Liver (tissue), 9 donors: ENCODE data around the gene NUDT1. TPM values are rescaled to one million over a fixed set of nuclear protein-coding genes. Genes with fewer than 3 reads are reported as not detected.

Source experiments
- DNase-seq: peaks from one replicate; pipeline ENCODE4 v3.0.0-alpha.2; 2017; ENCODE audit warnings: low spot score
- H3K27ac ChIP-seq, 2 donors: one replicate each; pipeline ENCODE4 v1.7.0; 2013; ENCODE audit warnings: inconsistent platforms in 2 of 2, low read length in 2 of 2, control low read depth in 1 of 2, low read depth in 1 of 2, mild to moderate bottlenecking in 1 of 2
- H3K27me3 ChIP-seq, 4 donors: one replicate each; pipeline versions ENCODE4 v1.6.1 to v1.7.0; 2013; ENCODE audit warnings: low read length in 3 of 4, inconsistent platforms in 1 of 4, mild to moderate bottlenecking in 1 of 4, moderate library complexity in 1 of 4; ENCODE audit not compliant: control insufficient read depth in 4 of 4, insufficient read depth in 4 of 4
- H3K36me3 ChIP-seq, 4 donors: one replicate each; pipeline versions ENCODE4 v1.6.1 to v1.7.0; 2013; ENCODE audit warnings: low read length in 3 of 4, mild to moderate bottlenecking in 3 of 4, low read depth in 1 of 4, moderate library complexity in 1 of 4; ENCODE audit not compliant: control insufficient read depth in 4 of 4, insufficient read depth in 3 of 4
- H3K4me1 ChIP-seq, 4 donors: one replicate each; pipeline versions ENCODE4 v1.6.1 to v1.7.0; 2013; ENCODE audit warnings: low read length in 3 of 4, mild to moderate bottlenecking in 3 of 4, moderate library complexity in 1 of 4; ENCODE audit not compliant: control insufficient read depth in 4 of 4, insufficient read depth in 4 of 4
- H3K4me3 ChIP-seq, 3 donors: one replicate each; pipeline versions ENCODE4 v1.6.1 to v1.7.0; 2013; ENCODE audit warnings: low read length in 3 of 3, control low read depth in 1 of 3, low read depth in 1 of 3, mild to moderate bottlenecking in 1 of 3
- H3K9ac ChIP-seq, 2 donors: one replicate each; pipeline ENCODE4 v1.7.0; 2013; ENCODE audit warnings: low read length in 2 of 2, mild to moderate bottlenecking in 2 of 2, moderate library complexity in 2 of 2, control low read depth in 1 of 2, low read depth in 1 of 2
- H3K9me3 ChIP-seq, 4 donors: one replicate each; pipeline versions ENCODE4 v1.6.1 to v1.7.0; 2013; ENCODE audit warnings: low read length in 3 of 4; ENCODE audit not compliant: control insufficient read depth in 4 of 4
- EGR1 ChIP-seq, 2 donors: IDR thresholded peaks; 2 replicates each; pipeline ENCODE4 v1.6.1; 2016 to 2018; ENCODE audit warnings: antibody characterized with exemption in 2 of 2, low read depth in 2 of 2
- FOXA1 ChIP-seq: IDR thresholded peaks from 2 replicates; pipeline ENCODE4 v1.6.1; 2016; ENCODE audit warnings: antibody characterized with exemption
- FOXA2 ChIP-seq: IDR thresholded peaks from 2 replicates; pipeline ENCODE4 v1.6.1; 2016; ENCODE audit warnings: antibody characterized with exemption
- GABPA ChIP-seq, 2 donors: IDR thresholded peaks in 1 of 2; conservative IDR thresholded peaks in 1 of 2; 2 replicates each; pipeline ENCODE4 v1.6.1; 2016; ENCODE audit warnings: antibody characterized with exemption in 2 of 2, mild to moderate bottlenecking in 1 of 2, moderate library complexity in 1 of 2
- HNF4A ChIP-seq, 2 donors: conservative IDR thresholded peaks; 2 replicates each; pipeline ENCODE4 v1.6.1; 2016; ENCODE audit warnings: antibody characterized with exemption in 2 of 2, mild to moderate bottlenecking in 2 of 2
- JUND ChIP-seq, 2 donors: IDR thresholded peaks; 2 replicates each; pipeline ENCODE4 v1.6.1; 2016; ENCODE audit warnings: antibody characterized with exemption in 2 of 2
- RAD21 ChIP-seq, 2 donors: IDR thresholded peaks; 2 replicates each; pipeline ENCODE4 v1.6.1; 2016; ENCODE audit warnings: antibody characterized with exemption in 2 of 2, mild to moderate bottlenecking in 2 of 2
- RXRA ChIP-seq, 2 donors: IDR thresholded peaks; 2 replicates each; pipeline ENCODE4 v1.6.1; 2017 to 2018; ENCODE audit warnings: antibody characterized with exemption in 2 of 2, mild to moderate bottlenecking in 1 of 2
- SP1 ChIP-seq: IDR thresholded peaks from 2 replicates; pipeline ENCODE4 v1.6.1; 2018; ENCODE audit warnings: antibody characterized with exemption, mild to moderate bottlenecking
- WGBS: extraction: QIAGEN DNeasy Blood & Tissue Kit; methylation state at CpG from one replicate; pipeline ENCODE4 v1.1.7; 2013; 5-methylcytosine and 5-hydroxymethylcytosine counted together
- polyA plus RNA-seq, 2 donors: library from polyadenylated mRNA; stranded (reverse) in 1 of 2; unstranded in 1 of 2; fragments of 200-250 nt in 1 of 2; fragments of >200 nt in 1 of 2; fragmentation: Nextera tagmentation in 1 of 2; extraction: Ambion mirVana in 1 of 2; gene quantifications; one replicate each; pipeline versions ENCODE4 v1.2.1 to v1.2.3, GENCODE V29; 2013 to 2015
- total RNA-seq, 2 donors: library from RNA; depleted of rRNA; stranded (reverse); fragments of >200 nt; gene quantifications; one replicate each; pipeline ENCODE4 v1.2.3, GENCODE V29; 2014
- TF ChIP-seq, protein P1 (sequence below): IDR thresholded peaks from 2 replicates; pipeline ENCODE4 v1.6.1; 2016; ENCODE audit warnings: antibody characterized with exemption
- TF ChIP-seq, protein P2 (sequence below): IDR thresholded peaks from 2 replicates; pipeline ENCODE4 v1.6.1; 2016; ENCODE audit warnings: antibody characterized with exemption, mild to moderate bottlenecking
- TF ChIP-seq, protein P3 (sequence below): fragments of 150-350 bp; IDR thresholded peaks from 2 replicates; pipeline ENCODE4 v1.5.1; 2017; ENCODE audit warnings: improper control_type of control experiment, low read depth, low read length; ENCODE audit not compliant: missing input control
- TF ChIP-seq, protein P4 (sequence below): IDR thresholded peaks from 2 replicates; pipeline ENCODE4 v1.6.1; 2016; ENCODE audit warnings: antibody characterized with exemption
- TF ChIP-seq, protein P5 (sequence below): IDR thresholded peaks from 2 replicates; pipeline ENCODE4 v1.6.1; 2016; ENCODE audit warnings: antibody characterized with exemption
- donor health status: healthy.
- donor health status: healthy.
- donor health status: healthy.
- donor health status: healthy.
- donor health status: healthy.

Gene NUDT1
- total and polyA plus RNA-seq, 4 donors, result 1.0 to 22.3 (median 3.1) TPM

DNA sequence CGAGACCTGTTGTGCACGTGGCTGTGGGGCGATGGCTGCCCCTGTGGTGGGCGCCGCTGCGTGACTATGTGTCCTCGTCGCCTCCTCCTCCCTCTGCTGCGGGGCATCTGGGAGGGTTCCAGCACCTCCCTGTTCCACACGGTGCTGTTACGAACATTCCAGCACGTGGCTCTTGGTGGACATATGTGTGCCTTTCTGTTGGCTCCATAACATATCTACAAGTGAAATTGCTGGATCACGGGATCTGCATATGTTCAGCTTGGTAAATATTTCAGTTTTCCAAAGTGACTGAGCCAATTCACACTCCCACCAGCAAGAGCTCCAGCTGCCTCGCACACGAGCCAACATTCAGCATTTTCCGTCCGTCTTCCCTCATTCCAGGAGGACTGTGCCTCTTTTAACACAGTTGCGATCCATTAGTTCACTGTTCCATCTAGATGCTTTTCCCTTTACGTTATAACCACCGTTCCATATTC is 47.1 kb downstream of the NUDT1 start:
- TF ChIP-seq JUND (IDR thresholded peaks at IDR 0.05) (no peak), FOXA2 (no peak)
- TF ChIP-seq, protein P1, sequence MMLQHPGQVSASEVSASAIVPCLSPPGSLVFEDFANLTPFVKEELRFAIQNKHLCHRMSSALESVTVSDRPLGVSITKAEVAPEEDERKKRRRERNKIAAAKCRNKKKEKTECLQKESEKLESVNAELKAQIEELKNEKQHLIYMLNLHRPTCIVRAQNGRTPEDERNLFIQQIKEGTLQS, result no peak

DNA sequence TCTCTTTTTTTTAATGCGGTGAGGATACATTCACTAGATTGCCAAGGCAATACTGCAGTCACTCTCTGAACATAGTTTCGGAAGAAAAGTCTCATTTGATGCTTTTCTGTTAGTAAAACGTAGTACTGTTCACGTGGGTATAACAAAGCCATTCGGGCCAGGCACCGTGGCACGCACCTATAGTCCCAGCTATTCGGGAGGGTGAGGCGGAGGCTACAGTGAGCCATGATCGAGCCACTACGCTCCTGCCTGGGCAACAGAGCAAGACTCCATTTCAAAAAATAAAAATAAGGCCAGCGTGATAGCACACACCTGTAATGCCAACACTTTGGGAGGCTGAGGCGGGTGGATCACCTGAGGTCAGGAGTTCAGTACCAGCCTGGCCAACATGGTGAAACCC is 47.6 kb downstream of the NUDT1 start:
- Histone ChIP-seq H3K36me3 (no peaks in the 10 kb centered on the region), H3K9ac (no peak overlapping the region), H3K9me3 (no peaks in the 10 kb centered on the region), H3K4me1 (no peaks in the 10 kb centered on the region), H3K27me3 (no peaks in the 10 kb centered on the region), H3K27ac (no peak overlapping the region), H3K4me3 (no peak overlapping the region)
- TF ChIP-seq RAD21 (IDR thresholded peaks at IDR 0.05), result no peak
- no peak for TF ChIP-seq FOXA1
- TF ChIP-seq HNF4A (conservative IDR thresholded peaks at IDR 0.05), result no peak
- TF ChIP-seq, protein P2, sequence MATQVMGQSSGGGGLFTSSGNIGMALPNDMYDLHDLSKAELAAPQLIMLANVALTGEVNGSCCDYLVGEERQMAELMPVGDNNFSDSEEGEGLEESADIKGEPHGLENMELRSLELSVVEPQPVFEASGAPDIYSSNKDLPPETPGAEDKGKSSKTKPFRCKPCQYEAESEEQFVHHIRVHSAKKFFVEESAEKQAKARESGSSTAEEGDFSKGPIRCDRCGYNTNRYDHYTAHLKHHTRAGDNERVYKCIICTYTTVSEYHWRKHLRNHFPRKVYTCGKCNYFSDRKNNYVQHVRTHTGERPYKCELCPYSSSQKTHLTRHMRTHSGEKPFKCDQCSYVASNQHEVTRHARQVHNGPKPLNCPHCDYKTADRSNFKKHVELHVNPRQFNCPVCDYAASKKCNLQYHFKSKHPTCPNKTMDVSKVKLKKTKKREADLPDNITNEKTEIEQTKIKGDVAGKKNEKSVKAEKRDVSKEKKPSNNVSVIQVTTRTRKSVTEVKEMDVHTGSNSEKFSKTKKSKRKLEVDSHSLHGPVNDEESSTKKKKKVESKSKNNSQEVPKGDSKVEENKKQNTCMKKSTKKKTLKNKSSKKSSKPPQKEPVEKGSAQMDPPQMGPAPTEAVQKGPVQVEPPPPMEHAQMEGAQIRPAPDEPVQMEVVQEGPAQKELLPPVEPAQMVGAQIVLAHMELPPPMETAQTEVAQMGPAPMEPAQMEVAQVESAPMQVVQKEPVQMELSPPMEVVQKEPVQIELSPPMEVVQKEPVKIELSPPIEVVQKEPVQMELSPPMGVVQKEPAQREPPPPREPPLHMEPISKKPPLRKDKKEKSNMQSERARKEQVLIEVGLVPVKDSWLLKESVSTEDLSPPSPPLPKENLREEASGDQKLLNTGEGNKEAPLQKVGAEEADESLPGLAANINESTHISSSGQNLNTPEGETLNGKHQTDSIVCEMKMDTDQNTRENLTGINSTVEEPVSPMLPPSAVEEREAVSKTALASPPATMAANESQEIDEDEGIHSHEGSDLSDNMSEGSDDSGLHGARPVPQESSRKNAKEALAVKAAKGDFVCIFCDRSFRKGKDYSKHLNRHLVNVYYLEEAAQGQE, result no peak
- TF ChIP-seq RXRA (IDR thresholded peaks at IDR 0.05), result no peak
- TF ChIP-seq EGR1 (IDR thresholded peaks at IDR 0.05; ENCODE audit: low read depth in 2 of 2), result no peak
- DNase-seq, result no peak
- WGBS, result 96% methylated on average over 13 of the region's 13 CpGs

More for the DNA sequence above, 47.1 kb downstream of the NUDT1 start:
- no peaks in the 10 kb centered on the region for H3K27me3 ChIP-seq
- no peaks in the 10 kb centered on the region for H3K36me3 ChIP-seq
- no peak overlapping the region for H3K4me3 ChIP-seq
- WGBS, result 94% methylated on average over 20 of the region's 20 CpGs
- H3K4me1 ChIP-seq, result no peaks in the 10 kb centered on the region
- H3K9me3 ChIP-seq, result no peaks in the 10 kb centered on the region
- H3K9ac ChIP-seq, result no peak overlapping the region
- H3K27ac ChIP-seq, result no peak overlapping the region
- DNase-seq, result no peak

DNA sequence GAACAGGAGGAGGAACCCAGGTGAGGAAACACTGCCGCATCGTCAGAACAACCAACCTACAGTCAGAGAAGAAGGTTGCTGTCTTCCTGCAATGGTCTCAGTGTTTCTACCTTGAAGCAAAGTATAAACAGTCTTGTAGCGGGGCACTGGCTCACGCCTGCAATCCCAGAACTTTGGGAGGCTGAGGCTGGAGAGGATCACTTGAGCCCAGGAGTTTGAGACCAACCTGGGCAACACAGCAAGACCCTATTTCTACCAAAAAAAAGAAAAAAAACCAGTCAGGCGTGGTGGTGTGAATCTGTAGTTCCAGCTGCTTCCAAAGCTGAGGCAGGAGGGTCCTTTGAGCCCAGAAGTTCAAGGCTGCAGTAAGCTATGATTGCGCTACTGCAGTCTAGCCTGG is 48.9 kb downstream of the NUDT1 start:
- H3K27me3 ChIP-seq, result no peaks in the 10 kb centered on the region
- H3K4me3 ChIP-seq, result no peak overlapping the region
- no peak overlapping the region for H3K9ac ChIP-seq
- 96% methylated on average over 6 of the region's 6 CpGs for WGBS
- H3K4me1 ChIP-seq, result no peaks in the 10 kb centered on the region
- no peak overlapping the region for H3K27ac ChIP-seq
- no peaks in the 10 kb centered on the region for H3K36me3 ChIP-seq
- no peak for DNase-seq
- H3K9me3 ChIP-seq, result no peaks in the 10 kb centered on the region
- TF ChIP-seq FOXA1 (no peak), RXRA (IDR thresholded peaks at IDR 0.05) (no peak), FOXA2 (no peak), SP1 (no peak), GABPA (IDR thresholded peaks at IDR 0.05 in 1 of 2, conservative IDR thresholded peaks at IDR 0.05 in 1 of 2) (no peak), JUND (IDR thresholded peaks at IDR 0.05) (no peak), HNF4A (conservative IDR thresholded peaks at IDR 0.05) (no peak), EGR1 (IDR thresholded peaks at IDR 0.05; ENCODE audit: low read depth in 2 of 2) (no peak), RAD21 (IDR thresholded peaks at IDR 0.05) (no peak)
- TF ChIP-seq, protein P3, sequence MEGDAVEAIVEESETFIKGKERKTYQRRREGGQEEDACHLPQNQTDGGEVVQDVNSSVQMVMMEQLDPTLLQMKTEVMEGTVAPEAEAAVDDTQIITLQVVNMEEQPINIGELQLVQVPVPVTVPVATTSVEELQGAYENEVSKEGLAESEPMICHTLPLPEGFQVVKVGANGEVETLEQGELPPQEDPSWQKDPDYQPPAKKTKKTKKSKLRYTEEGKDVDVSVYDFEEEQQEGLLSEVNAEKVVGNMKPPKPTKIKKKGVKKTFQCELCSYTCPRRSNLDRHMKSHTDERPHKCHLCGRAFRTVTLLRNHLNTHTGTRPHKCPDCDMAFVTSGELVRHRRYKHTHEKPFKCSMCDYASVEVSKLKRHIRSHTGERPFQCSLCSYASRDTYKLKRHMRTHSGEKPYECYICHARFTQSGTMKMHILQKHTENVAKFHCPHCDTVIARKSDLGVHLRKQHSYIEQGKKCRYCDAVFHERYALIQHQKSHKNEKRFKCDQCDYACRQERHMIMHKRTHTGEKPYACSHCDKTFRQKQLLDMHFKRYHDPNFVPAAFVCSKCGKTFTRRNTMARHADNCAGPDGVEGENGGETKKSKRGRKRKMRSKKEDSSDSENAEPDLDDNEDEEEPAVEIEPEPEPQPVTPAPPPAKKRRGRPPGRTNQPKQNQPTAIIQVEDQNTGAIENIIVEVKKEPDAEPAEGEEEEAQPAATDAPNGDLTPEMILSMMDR, result no peak
- TF ChIP-seq, protein P1, result no peak
- TF ChIP-seq, protein P4, sequence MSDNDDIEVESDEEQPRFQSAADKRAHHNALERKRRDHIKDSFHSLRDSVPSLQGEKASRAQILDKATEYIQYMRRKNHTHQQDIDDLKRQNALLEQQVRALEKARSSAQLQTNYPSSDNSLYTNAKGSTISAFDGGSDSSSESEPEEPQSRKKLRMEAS, result no peak
- TF ChIP-seq, protein P5, sequence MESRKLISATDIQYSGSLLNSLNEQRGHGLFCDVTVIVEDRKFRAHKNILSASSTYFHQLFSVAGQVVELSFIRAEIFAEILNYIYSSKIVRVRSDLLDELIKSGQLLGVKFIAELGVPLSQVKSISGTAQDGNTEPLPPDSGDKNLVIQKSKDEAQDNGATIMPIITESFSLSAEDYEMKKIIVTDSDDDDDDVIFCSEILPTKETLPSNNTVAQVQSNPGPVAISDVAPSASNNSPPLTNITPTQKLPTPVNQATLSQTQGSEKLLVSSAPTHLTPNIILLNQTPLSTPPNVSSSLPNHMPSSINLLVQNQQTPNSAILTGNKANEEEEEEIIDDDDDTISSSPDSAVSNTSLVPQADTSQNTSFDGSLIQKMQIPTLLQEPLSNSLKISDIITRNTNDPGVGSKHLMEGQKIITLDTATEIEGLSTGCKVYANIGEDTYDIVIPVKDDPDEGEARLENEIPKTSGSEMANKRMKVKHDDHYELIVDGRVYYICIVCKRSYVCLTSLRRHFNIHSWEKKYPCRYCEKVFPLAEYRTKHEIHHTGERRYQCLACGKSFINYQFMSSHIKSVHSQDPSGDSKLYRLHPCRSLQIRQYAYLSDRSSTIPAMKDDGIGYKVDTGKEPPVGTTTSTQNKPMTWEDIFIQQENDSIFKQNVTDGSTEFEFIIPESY, result no peak
- TF ChIP-seq, protein P2, result no peak
